GM03348 (cell line): ENCODE measurements around the gene ZNF319.
"Not testable (repeated sequence)": the region's sequence is repeated elsewhere in the genome, so short reads cannot be mapped to it uniquely, and the experiment has no call there.

Source experiments
- DNase-seq: peaks from one replicate; pipeline ENCODE4 v3.0.0; 2012; ENCODE audit warnings: low spot score

ZNF319 gene

GRCh38 chr16:57997528-57998265, 2.8 kb downstream of the ZNF319 start:
- DNase-seq: no peak

GRCh38 chr16:57997176-57997527, 3.3 kb downstream of the ZNF319 start:
- no peak for DNase-seq

- no peak for DNase-seq
Measured at GRCh38 chr16:57996406-57997175, 3.9 kb downstream of the ZNF319 start.

GRCh38 chr16:57995721-57996405, 4.6 kb downstream of the ZNF319 start:
- no peak for DNase-seq

GRCh38 chr16:57994778-57995177, 5.7 kb downstream of the ZNF319 start:
- DNase-seq: peak; percentile 48

- no peak for DNase-seq
Measured at GRCh38 chr16:57994361-57994760, 6.1 kb downstream of the ZNF319 start.

GRCh38 chr16:57993897-57994296, 6.6 kb downstream of the ZNF319 start:
- DNase-seq: no peak

- DNase-seq: no peak
Measured at GRCh38 chr16:57993438-57993837, 7.0 kb downstream of the ZNF319 start.

- DNase-seq: no peak
Measured at GRCh38 chr16:57992084-57992483, 8.4 kb downstream of the ZNF319 start.

- no peak for DNase-seq
Measured at GRCh38 chr16:57991551-57992059, 8.9 kb downstream of the ZNF319 start.

GRCh38 chr16:57988929-57989328, 11.5 kb downstream of the ZNF319 start:
- no peak for DNase-seq

- no peak for DNase-seq
Measured at GRCh38 chr16:57987441-57988177, 12.9 kb downstream of the ZNF319 start.

- no peak for DNase-seq
Measured at GRCh38 chr16:57986196-57986595, 14.3 kb downstream of the ZNF319 start.

GRCh38 chr16:57985204-57986181, 15.0 kb downstream of the ZNF319 start:
- DNase-seq: no peak

- DNase-seq: peak; percentile 69
Measured at GRCh38 chr16:57984443-57985203, 15.8 kb downstream of the ZNF319 start.

GRCh38 chr16:57982385-57982784, 18.1 kb downstream of the ZNF319 start:
- DNase-seq: no peak

- no peak for DNase-seq
Measured at GRCh38 chr16:57981636-57982035, 18.8 kb downstream of the ZNF319 start.

GRCh38 chr16:57979006-57979585, 21.4 kb downstream of the ZNF319 start:
- no peak for DNase-seq

- not testable (repeated sequence) for DNase-seq
Measured at GRCh38 chr16:57978070-57978465, 22.4 kb downstream of the ZNF319 start.
